C4-2B (cell line): ENCODE data around the gene BMPR1B.

Source experiments
- ZFX ChIP-seq: fragments of 450-650 bp; IDR thresholded peaks from 2 replicates; pipeline ENCODE4 v1.6.1; 2017
- TF ChIP-seq, protein P1 (sequence below): fragments of 450-650 bp; conservative IDR thresholded peaks from 2 replicates; pipeline ENCODE4 v1.5.1; 2017; ENCODE audit warnings: mild to moderate bottlenecking

DNA sequence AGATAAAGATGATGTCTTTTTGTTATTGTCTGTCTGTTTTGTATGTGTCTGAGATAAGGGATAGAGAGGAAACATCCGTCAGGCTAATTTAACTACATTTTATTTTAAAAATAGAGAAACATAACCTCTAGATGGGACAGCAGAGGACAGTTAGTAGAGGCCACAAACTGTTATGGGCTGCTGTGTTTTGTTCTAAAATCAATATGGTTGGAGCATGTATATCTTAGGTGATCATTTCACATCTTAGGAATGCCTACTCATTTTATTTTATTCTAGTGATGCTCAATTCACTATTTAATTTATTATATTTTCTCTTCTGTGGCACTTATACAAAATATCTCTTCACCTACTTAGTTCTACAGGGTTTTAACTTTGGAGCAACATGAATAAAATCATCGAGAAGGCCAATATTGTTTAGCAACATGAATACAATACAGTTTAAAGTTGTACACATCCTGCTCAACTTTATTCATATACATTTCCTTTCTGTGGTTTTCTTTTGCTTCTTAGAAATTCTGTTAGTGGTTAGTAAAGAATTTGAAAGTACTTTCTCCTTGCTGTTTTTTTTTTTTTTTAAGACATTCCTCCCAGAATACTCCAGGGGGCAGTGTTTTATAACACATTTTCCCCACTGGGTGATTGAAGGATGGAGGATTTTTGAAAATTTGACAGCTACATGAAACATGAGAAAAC is 398.1 kb downstream of the BMPR1B start:
- TF ChIP-seq, protein P1, sequence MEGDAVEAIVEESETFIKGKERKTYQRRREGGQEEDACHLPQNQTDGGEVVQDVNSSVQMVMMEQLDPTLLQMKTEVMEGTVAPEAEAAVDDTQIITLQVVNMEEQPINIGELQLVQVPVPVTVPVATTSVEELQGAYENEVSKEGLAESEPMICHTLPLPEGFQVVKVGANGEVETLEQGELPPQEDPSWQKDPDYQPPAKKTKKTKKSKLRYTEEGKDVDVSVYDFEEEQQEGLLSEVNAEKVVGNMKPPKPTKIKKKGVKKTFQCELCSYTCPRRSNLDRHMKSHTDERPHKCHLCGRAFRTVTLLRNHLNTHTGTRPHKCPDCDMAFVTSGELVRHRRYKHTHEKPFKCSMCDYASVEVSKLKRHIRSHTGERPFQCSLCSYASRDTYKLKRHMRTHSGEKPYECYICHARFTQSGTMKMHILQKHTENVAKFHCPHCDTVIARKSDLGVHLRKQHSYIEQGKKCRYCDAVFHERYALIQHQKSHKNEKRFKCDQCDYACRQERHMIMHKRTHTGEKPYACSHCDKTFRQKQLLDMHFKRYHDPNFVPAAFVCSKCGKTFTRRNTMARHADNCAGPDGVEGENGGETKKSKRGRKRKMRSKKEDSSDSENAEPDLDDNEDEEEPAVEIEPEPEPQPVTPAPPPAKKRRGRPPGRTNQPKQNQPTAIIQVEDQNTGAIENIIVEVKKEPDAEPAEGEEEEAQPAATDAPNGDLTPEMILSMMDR: peak; percentile 80
- TF ChIP-seq ZFX: no peak
